Measurements from ENCODE around the gene CDH5. TPM values are rescaled to one million over a fixed set of nuclear protein-coding genes. Genes with fewer than 3 reads are reported as not detected.

CDH5 gene
- total and polyA plus RNA-seq, 2 of the 13 experiments (the other 11 are each of a cell fraction or from before 2014, with no cell fraction given): 0.71 to 1.1 TPM

- TF ChIP-seq, protein P1, sequence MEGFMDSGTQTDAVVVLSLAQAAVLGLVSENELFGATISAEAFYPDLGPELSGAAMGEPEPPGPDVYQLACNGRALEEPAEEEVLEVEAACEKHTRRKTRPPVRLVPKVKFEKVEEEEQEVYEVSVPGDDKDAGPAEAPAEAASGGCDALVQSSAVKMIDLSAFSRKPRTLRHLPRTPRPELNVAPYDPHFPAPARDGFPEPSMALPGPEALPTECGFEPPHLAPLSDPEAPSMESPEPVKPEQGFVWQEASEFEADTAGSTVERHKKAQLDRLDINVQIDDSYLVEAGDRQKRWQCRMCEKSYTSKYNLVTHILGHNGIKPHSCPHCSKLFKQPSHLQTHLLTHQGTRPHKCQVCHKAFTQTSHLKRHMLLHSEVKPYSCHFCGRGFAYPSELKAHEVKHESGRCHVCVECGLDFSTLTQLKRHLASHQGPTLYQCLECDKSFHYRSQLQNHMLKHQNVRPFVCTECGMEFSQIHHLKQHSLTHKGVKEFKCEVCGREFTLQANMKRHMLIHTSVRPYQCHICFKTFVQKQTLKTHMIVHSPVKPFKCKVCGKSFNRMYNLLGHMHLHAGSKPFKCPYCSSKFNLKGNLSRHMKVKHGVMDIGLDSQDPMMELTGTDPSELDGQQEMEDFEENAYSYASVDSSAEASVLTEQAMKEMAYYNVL (CRISPR knock-in tag; IDR thresholded peaks at IDR 0.05; ENCODE audit: borderline replicate concordance): peak; percentile 81; the same call in 1 of the 2 replicates
- TF ChIP-seq ZNF329 (CRISPR knock-in tag; IDR thresholded peaks at IDR 0.05; ENCODE audit: low read depth) (no peak), ZNF562 (CRISPR knock-in tag; IDR thresholded peaks at IDR 0.05; ENCODE audit: borderline replicate concordance) (no peak), ZNF333 (CRISPR knock-in tag; IDR thresholded peaks at IDR 0.05; ENCODE audit: borderline replicate concordance) (no peak), ZNF883 (CRISPR knock-in tag; IDR thresholded peaks at IDR 0.05; ENCODE audit: not compliant biosample characterization) (no peak), ZNF576 (CRISPR knock-in tag; IDR thresholded peaks at IDR 0.05) (no peak), ZNF17 (CRISPR knock-in tag; IDR thresholded peaks at IDR 0.05) (no peak), KLF16 (CRISPR knock-in tag; IDR thresholded peaks at IDR 0.05) (no peak), HNF1B (CRISPR knock-in tag; IDR thresholded peaks at IDR 0.05) (0 out of 2 replicates have a peak, but pooled peaks have one; percentile 54), TAF1 (CRISPR knock-in tag; IDR thresholded peaks at IDR 0.05) (peak; percentile 61; the same call in 1 of the 2 replicates), ZNF292 (CRISPR knock-in tag; IDR thresholded peaks at IDR 0.05; ENCODE audit: borderline replicate concordance, low read depth) (peak; percentile 30; the same call in 1 of the 2 replicates), ZNF274 (CRISPR knock-in tag; IDR thresholded peaks at IDR 0.05) (no peak), ZNF605 (CRISPR knock-in tag; IDR thresholded peaks at IDR 0.05) (0 out of 2 replicates have a peak, but pooled peaks have one; percentile 47), SMAD9 (CRISPR knock-in tag; IDR thresholded peaks at IDR 0.05) (no peak), HNRNPL (IDR thresholded peaks at IDR 0.05; ENCODE audit: low read depth, low read length) (no peak), FOXK1 (CRISPR knock-in tag; IDR thresholded peaks at IDR 0.05; ENCODE audit: borderline replicate concordance, low read depth) (peak; percentile 75; the same call in 1 of the 2 replicates), ZNF136 (CRISPR knock-in tag; IDR thresholded peaks at IDR 0.05; ENCODE audit: low read depth) (no peak), ZNF264 (CRISPR knock-in tag; IDR thresholded peaks at IDR 0.05) (peak; percentile 67; the same call in 1 of the 2 replicates), ZNF616 (CRISPR knock-in tag; IDR thresholded peaks at IDR 0.05; ENCODE audit: low read depth) (no peak), JARID2 (CRISPR knock-in tag; IDR thresholded peaks at IDR 0.05; ENCODE audit: insufficient replicate concordance) (no peak), ZNF703 (CRISPR knock-in tag; IDR thresholded peaks at IDR 0.05; ENCODE audit: borderline replicate concordance) (no peak), FOXK2 (IDR thresholded peaks at IDR 0.05) (no peak), SCMH1 (CRISPR knock-in tag; IDR thresholded peaks at IDR 0.05; ENCODE audit: borderline replicate concordance) (no peak)
- TF ChIP-seq, protein P2, sequence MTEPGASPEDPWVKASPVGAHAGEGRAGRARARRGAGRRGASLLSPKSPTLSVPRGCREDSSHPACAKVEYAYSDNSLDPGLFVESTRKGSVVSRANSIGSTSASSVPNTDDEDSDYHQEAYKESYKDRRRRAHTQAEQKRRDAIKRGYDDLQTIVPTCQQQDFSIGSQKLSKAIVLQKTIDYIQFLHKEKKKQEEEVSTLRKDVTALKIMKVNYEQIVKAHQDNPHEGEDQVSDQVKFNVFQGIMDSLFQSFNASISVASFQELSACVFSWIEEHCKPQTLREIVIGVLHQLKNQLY (CRISPR knock-in tag; IDR thresholded peaks at IDR 0.05): 0 out of 2 replicates have a peak, but pooled peaks have one; percentile 30
Measured at GRCh38 chr16:66408163-66409048, 41.9 kb downstream of the CDH5 start (continued).

All from HepG2 (cell line).